ENCODE results near the gene C9orf85.

DNA sequence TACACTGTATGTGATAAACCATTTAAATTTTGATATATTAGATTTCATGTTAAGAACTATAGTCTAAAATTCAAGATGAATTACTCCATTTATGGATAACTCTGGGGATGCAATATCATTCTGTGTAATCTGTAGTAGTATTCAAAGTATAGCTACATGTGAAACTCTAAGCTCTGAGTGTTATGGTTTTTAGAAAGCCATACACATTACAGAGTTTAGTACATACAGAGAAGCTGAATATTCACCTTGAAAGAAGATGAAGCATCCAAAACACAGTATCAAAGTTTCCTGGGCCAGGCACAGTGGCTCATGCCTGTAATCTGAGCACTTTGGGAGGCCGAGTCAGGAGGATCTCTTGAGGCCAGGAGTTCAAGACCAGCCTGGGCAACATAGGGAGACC, 25.4 kb upstream of the C9orf85 start:
- TF ChIP-seq EZH2 (IDR thresholded peaks at IDR 0.05): no peak
- TF ChIP-seq POLR2AphosphoS5 (IDR thresholded peaks at IDR 0.05; ENCODE audit: borderline replicate concordance, low read depth, low read length): no peak
